Epidermal melanocyte (primary cell): ENCODE measurements around the gene C3orf33.

ENCODE experiments used
- DNase-seq: peaks from one replicate; pipeline ENCODE4 v3.0.0; 2011; ENCODE audit warnings: low spot score; ENCODE audit not compliant: insufficient read length

C3orf33 gene

GRCh38 chr3:155742349-155742965, 63.6 kb downstream of the C3orf33 start:
- no peak for DNase-seq

- DNase-seq: no peak
Measured at GRCh38 chr3:155741603-155742002, 64.5 kb downstream of the C3orf33 start.

- DNase-seq: no peak
Measured at GRCh38 chr3:155741101-155741500, 65.0 kb downstream of the C3orf33 start.

- no peak for DNase-seq
Measured at GRCh38 chr3:155739154-155739553, 66.9 kb downstream of the C3orf33 start.

GRCh38 chr3:155738580-155739076, 67.5 kb downstream of the C3orf33 start:
- no peak for DNase-seq

GRCh38 chr3:155737844-155738460, 68.1 kb downstream of the C3orf33 start:
- no peak for DNase-seq

GRCh38 chr3:155736381-155736780, 69.7 kb downstream of the C3orf33 start:
- no peak for DNase-seq

GRCh38 chr3:155730843-155731242, 75.2 kb downstream of the C3orf33 start:
- no peak for DNase-seq

GRCh38 chr3:155727836-155728235, 78.2 kb downstream of the C3orf33 start:
- no peak for DNase-seq

- no peak for DNase-seq
Measured at GRCh38 chr3:155714295-155714718, 91.8 kb downstream of the C3orf33 start.
